Upper lobe of left lung (tissue), 4 donors: Measurements from ENCODE around the gene MKNK2.

ENCODE experiments used
- CTCF ChIP-seq, 6 experiments: fragments of 450-650 bp in 4 of 6; fragments of 200-600 bp in 2 of 6; sonication (generic) in 2 of 6; IDR thresholded peaks; one replicate each; pipeline ENCODE4 v1.5.1; 2016 to 2019; ENCODE audit warnings: antibody characterized with exemption in 6 of 6
- EP300 ChIP-seq, 4 donors: sonication (generic); formaldehyde crosslinking; IDR thresholded peaks; one replicate each; pipeline ENCODE4 v1.5.1; 2017; ENCODE audit warnings: antibody characterized with exemption in 4 of 4, control low read depth in 2 of 4
- POLR2A ChIP-seq, 4 donors: fragments of 450-650 bp; IDR thresholded peaks; one replicate each; pipeline ENCODE4 v1.5.1; 2016 to 2017; ENCODE audit warnings: antibody characterized with exemption in 4 of 4, mild to moderate bottlenecking in 2 of 4

DNA sequence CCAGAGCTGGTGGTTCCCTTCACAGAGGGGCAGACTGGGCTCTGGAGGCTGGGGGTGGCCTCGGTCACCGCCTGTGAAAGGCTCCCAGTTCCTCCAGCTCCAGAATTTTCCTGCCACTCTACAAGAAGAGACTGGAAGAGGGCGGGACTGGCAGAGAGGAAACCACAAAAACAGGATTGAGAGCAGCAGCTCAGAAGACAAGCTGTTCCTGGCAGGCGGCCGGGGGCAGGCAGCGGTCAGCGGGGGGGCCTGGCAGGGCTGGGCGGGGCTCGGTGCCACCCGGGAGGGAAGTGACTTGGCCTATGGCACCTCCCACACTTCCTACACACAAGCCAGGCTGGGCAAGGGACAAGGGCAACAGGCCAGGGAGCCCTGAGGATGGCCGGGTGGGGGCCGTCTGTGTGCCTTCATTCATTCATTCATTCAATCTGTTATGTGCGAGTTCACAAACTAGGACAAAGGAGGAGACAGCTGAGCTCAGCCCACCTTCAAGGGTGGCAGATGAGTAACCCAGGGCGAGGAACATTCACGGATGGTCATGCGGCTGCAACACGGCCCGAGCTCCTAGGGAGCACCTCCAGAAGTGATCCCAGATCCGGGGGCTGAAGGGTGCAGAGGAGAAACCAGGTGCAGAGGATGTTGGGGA is 18.6 kb downstream of the MKNK2 start:
- peak; percentile 77 to 99 (median 91) for TF ChIP-seq EP300 (IDR thresholded peaks at IDR 0.05)
- TF ChIP-seq CTCF (IDR thresholded peaks at IDR 0.05): no peak
- peak in 1 of 4 donors; percentile 74 for TF ChIP-seq POLR2A (IDR thresholded peaks at IDR 0.05)
